Measurements from ENCODE around the gene BTBD2. TPM values are rescaled to one million over a fixed set of nuclear protein-coding genes. Genes with fewer than 3 reads are reported as not detected.

Gene BTBD2
- total and polyA plus RNA-seq, 10 of the 15 experiments (the other 5 are each of a cell fraction or from before 2014, with no cell fraction given), result 0.13 to 66.2 (median 10.4) TPM

DNA sequence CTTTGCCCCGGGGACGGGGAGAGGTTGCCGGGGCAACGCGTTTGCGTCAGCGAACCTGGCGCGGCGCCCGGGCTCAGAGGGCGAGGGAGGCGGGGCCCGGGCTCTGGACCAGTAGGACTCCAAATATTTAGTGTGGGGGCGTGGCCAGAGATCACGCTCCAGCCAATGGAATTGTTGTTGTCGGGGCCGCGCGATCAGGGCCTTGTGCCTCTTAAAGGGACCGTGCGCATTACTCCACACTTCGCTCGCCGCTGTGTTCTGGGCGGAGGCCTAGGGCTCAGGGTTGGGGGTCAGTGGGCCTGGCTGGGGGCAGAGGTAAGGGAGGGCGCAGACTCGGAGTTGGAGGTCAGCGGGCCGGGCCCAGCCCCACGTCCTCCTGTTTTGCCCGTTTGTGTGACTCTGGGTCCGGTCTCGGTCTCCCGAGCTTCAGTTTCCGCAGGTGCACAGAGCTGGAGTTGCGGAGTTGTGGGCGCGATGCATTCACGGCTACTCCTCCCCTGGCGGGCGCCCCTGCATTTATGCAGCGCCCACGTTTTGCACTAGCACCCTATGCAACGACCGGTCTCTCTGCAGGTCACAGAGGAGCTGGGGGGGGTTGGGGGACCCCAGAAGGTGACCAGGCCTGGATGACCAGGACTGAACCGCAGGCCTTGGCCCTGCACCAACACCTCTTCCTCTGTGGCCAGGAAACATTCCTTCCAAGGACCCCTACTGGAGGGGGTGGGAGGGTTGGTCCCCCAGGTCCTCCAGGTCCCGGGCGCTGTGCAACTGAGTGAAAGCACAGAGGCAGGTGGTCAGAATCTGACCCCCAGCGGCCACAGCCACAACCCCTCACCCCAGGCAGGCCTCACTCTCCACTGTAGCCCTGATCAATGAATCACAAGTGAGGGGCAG is 46.2 kb upstream of the BTBD2 start (continued):
- TF ChIP-seq E2F4 (IDR thresholded peaks at IDR 0.05; ENCODE audit: low read depth, low read length), result 0 out of 2 replicates have a peak, but pooled peaks have one; percentile 8
- TF ChIP-seq, protein P1, sequence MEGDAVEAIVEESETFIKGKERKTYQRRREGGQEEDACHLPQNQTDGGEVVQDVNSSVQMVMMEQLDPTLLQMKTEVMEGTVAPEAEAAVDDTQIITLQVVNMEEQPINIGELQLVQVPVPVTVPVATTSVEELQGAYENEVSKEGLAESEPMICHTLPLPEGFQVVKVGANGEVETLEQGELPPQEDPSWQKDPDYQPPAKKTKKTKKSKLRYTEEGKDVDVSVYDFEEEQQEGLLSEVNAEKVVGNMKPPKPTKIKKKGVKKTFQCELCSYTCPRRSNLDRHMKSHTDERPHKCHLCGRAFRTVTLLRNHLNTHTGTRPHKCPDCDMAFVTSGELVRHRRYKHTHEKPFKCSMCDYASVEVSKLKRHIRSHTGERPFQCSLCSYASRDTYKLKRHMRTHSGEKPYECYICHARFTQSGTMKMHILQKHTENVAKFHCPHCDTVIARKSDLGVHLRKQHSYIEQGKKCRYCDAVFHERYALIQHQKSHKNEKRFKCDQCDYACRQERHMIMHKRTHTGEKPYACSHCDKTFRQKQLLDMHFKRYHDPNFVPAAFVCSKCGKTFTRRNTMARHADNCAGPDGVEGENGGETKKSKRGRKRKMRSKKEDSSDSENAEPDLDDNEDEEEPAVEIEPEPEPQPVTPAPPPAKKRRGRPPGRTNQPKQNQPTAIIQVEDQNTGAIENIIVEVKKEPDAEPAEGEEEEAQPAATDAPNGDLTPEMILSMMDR (IDR thresholded peaks at IDR 0.05 in 2 of 3, conservative IDR thresholded peaks at IDR 0.05 in 1 of 3; ENCODE audit: control insufficient read depth in 2 of 3, extremely low read depth in 1 of 3, insufficient read depth in 1 of 3, low read depth in 3 of 3, low read length in 3 of 3), result peak in 2 of 3 experiments; percentile 20 to 51; a peak in 4 of 6 replicates
- no peak for TF ChIP-seq TCF3 (IDR thresholded peaks at IDR 0.05; ENCODE audit: borderline replicate concordance, insufficient read depth, low read depth, low read length)
- TF ChIP-seq, protein P2, sequence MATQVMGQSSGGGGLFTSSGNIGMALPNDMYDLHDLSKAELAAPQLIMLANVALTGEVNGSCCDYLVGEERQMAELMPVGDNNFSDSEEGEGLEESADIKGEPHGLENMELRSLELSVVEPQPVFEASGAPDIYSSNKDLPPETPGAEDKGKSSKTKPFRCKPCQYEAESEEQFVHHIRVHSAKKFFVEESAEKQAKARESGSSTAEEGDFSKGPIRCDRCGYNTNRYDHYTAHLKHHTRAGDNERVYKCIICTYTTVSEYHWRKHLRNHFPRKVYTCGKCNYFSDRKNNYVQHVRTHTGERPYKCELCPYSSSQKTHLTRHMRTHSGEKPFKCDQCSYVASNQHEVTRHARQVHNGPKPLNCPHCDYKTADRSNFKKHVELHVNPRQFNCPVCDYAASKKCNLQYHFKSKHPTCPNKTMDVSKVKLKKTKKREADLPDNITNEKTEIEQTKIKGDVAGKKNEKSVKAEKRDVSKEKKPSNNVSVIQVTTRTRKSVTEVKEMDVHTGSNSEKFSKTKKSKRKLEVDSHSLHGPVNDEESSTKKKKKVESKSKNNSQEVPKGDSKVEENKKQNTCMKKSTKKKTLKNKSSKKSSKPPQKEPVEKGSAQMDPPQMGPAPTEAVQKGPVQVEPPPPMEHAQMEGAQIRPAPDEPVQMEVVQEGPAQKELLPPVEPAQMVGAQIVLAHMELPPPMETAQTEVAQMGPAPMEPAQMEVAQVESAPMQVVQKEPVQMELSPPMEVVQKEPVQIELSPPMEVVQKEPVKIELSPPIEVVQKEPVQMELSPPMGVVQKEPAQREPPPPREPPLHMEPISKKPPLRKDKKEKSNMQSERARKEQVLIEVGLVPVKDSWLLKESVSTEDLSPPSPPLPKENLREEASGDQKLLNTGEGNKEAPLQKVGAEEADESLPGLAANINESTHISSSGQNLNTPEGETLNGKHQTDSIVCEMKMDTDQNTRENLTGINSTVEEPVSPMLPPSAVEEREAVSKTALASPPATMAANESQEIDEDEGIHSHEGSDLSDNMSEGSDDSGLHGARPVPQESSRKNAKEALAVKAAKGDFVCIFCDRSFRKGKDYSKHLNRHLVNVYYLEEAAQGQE (IDR thresholded peaks at IDR 0.05; ENCODE audit: low read depth, low read length), result no peak
- no peak for TF ChIP-seq MTA3 (IDR thresholded peaks at IDR 0.05; ENCODE audit: borderline replicate concordance, low read length)
- peak; percentile 60 for TF ChIP-seq NKRF (conservative IDR thresholded peaks at IDR 0.05)
- TF ChIP-seq CREB1 (IDR thresholded peaks at IDR 0.05; ENCODE audit: low read depth), result peak; percentile 85
- TF ChIP-seq, protein P3, sequence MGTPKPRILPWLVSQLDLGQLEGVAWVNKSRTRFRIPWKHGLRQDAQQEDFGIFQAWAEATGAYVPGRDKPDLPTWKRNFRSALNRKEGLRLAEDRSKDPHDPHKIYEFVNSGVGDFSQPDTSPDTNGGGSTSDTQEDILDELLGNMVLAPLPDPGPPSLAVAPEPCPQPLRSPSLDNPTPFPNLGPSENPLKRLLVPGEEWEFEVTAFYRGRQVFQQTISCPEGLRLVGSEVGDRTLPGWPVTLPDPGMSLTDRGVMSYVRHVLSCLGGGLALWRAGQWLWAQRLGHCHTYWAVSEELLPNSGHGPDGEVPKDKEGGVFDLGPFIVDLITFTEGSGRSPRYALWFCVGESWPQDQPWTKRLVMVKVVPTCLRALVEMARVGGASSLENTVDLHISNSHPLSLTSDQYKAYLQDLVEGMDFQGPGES (IDR thresholded peaks at IDR 0.05), result peak; percentile 63
- no peak for TF ChIP-seq ZNF384 (IDR thresholded peaks at IDR 0.05; ENCODE audit: borderline replicate concordance, low read depth, low read length)
- TF ChIP-seq BHLHE40 (IDR thresholded peaks at IDR 0.05; ENCODE audit: borderline replicate concordance in 1 of 2, low read depth in 2 of 2, low read length in 1 of 2), result no peak
- no peak; a peak in 1 of 4 replicates for TF ChIP-seq IKZF2 (IDR thresholded peaks at IDR 0.05)
- TF ChIP-seq NR2C1 (IDR thresholded peaks at IDR 0.05), result peak; percentile 27
- no peak for TF ChIP-seq USF2 (IDR thresholded peaks at IDR 0.05; ENCODE audit: borderline replicate concordance, low read depth, low read length)
- TF ChIP-seq MYC (IDR thresholded peaks at IDR 0.05; ENCODE audit: insufficient read depth, insufficient read length, insufficient replicate concordance, low read length, severe bottlenecking), result no peak
- peak; percentile 88 for TF ChIP-seq POLR2A (IDR thresholded peaks at IDR 0.05; ENCODE audit: low read depth, low read length)
